ENCODE data around the gene POLH. TPM values are rescaled to one million over a fixed set of nuclear protein-coding genes. Genes with fewer than 3 reads are reported as not detected.
A peak's percentile ranks its signal among the peaks of the same experiment; 100 is the strongest.

POLH gene
- total and polyA plus RNA-seq, 9 of the 15 experiments (the other 6 are each of a cell fraction or from before 2014, with no cell fraction given) = 5.8 to 31.6 (median 20.6) TPM

GRCh38 chr6:43635387-43636307, 59.7 kb downstream of the POLH start, which contains the start of gene MAD2L1BP (continued):
- peak; percentile 75; the same call in 1 of the 2 replicates for TF ChIP-seq E4F1 (CRISPR knock-in tag; IDR thresholded peaks at IDR 0.05; ENCODE audit: borderline replicate concordance)
- TF ChIP-seq TCFL5 (CRISPR knock-in tag; conservative IDR thresholded peaks at IDR 0.05) = no peak
- no peak for TF ChIP-seq THRAP3 (IDR thresholded peaks at IDR 0.05; ENCODE audit: borderline replicate concordance)
- peak; percentile 90 for TF ChIP-seq MTA3 (IDR thresholded peaks at IDR 0.05; ENCODE audit: borderline replicate concordance)
- TF ChIP-seq ZNF165 (CRISPR knock-in tag; IDR thresholded peaks at IDR 0.05; ENCODE audit: borderline replicate concordance) = no peak
- peak; percentile 79 for TF ChIP-seq ZBTB40 (IDR thresholded peaks at IDR 0.05)
- TF ChIP-seq ZBTB40 (CRISPR knock-in tag; IDR thresholded peaks at IDR 0.05) = 0 out of 2 replicates have a peak, but pooled peaks have one; percentile 34
- TF ChIP-seq SMARCC2 (IDR thresholded peaks at IDR 0.05; ENCODE audit: low read depth) = peak; percentile 54
- TF ChIP-seq RBFOX2 (IDR thresholded peaks at IDR 0.05; ENCODE audit: low read depth, low read length) = peak; percentile 99
- TF ChIP-seq ZBTB17 (CRISPR knock-in tag; IDR thresholded peaks at IDR 0.05) = peak; percentile 14; the same call in 1 of the 2 replicates
- TF ChIP-seq TOE1 (IDR thresholded peaks at IDR 0.05; ENCODE audit: borderline replicate concordance) = peak; percentile 55; the same call in 1 of the 2 replicates
- TF ChIP-seq TOE1 (CRISPR knock-in tag; IDR thresholded peaks at IDR 0.05; ENCODE audit: borderline replicate concordance, low read depth) = peak; percentile 91; the same call in 1 of the 2 replicates
- no peak for TF ChIP-seq FIP1L1 (IDR thresholded peaks at IDR 0.05; ENCODE audit: low read depth, low read length, poor library complexity, severe bottlenecking)
- TF ChIP-seq SNIP1 (IDR thresholded peaks at IDR 0.05; ENCODE audit: low read depth) = no peak
